ENCODE data around the gene TXNRD2.
"Not testable (repeated sequence)": the region's sequence is repeated elsewhere in the genome, so short reads cannot be mapped to it uniquely, and the experiment has no call there.

TXNRD2 gene

DNA sequence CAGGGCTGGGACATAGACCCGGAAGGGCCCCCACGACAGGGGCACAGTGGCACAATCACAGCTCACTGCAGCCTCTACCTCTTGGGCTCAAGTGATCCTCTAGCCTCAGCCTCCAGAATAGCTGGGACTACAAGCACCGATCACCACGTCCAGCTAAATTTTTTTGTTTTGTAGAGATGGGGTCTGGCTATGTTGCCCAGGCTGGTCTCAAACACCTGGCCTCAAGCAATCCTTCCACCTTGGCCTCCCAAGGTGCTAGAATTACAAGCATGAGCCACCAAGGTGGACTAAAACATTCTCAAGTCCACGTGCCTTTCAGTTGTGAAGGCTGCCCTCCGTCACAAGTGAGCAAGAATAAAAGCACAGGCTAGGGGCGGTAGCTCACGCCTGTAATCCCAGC lies 10.1 kb downstream of the TXNRD2 start:
- TF ChIP-seq, protein P1, sequence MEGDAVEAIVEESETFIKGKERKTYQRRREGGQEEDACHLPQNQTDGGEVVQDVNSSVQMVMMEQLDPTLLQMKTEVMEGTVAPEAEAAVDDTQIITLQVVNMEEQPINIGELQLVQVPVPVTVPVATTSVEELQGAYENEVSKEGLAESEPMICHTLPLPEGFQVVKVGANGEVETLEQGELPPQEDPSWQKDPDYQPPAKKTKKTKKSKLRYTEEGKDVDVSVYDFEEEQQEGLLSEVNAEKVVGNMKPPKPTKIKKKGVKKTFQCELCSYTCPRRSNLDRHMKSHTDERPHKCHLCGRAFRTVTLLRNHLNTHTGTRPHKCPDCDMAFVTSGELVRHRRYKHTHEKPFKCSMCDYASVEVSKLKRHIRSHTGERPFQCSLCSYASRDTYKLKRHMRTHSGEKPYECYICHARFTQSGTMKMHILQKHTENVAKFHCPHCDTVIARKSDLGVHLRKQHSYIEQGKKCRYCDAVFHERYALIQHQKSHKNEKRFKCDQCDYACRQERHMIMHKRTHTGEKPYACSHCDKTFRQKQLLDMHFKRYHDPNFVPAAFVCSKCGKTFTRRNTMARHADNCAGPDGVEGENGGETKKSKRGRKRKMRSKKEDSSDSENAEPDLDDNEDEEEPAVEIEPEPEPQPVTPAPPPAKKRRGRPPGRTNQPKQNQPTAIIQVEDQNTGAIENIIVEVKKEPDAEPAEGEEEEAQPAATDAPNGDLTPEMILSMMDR (IDR thresholded peaks at IDR 0.05; ENCODE audit: low read depth, low read length, missing control alignments) = no peak
- no peak overlapping the region for H3K4me3 ChIP-seq (ENCODE audit: low read depth, low read length)
- DNase-seq (ENCODE audit: low read depth) = no peak

DNA sequence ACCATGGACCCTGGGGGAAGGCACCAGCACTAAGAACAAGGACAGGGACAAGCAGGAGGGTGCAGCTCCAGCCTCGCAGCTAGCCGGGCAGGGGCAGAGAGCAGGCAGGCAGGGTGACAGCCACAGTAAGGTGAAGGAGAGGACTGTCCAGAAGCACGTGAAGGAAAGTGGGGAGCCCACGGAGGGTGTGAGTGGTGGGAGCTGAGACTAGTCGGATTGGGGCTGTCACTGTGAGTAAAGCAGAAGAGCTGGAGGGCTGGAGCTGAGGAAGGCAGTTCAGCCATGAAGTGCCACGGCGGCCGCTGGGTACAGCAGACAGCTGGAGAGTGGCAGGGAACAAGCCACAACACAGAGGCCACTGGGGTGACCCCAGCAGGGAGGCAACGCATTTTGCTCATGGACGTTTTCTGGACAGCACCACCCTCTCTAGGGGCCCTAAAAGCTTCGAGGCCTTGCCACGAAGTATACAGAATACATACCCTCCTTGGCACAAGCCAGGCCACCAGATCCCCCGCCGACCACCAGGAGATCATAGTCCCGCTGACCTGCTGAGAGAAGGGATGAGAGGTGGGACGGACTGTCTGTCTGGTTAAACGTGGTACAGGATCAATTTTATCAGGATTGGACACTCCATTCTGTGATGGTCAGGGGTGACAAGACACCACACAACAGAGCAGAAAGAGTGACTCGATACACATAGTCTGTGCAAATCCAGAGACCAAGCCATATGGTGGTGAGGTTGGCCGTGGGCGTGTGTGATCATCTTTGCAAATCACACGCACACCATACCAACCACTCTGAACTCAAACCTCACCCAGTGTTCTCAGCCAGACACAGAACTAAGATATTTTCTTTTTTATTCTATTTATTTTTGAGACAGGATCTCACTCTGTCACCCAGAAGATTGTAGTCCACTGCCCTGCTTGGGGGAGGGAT lies 10.8 kb downstream of the TXNRD2 start:
- no peak for DNase-seq (ENCODE audit: low read depth)
- TF ChIP-seq, protein P1 (IDR thresholded peaks at IDR 0.05; ENCODE audit: low read depth, low read length, missing control alignments) = no peak
- H3K4me3 ChIP-seq (ENCODE audit: low read depth, low read length) = no peak overlapping the region

DNA sequence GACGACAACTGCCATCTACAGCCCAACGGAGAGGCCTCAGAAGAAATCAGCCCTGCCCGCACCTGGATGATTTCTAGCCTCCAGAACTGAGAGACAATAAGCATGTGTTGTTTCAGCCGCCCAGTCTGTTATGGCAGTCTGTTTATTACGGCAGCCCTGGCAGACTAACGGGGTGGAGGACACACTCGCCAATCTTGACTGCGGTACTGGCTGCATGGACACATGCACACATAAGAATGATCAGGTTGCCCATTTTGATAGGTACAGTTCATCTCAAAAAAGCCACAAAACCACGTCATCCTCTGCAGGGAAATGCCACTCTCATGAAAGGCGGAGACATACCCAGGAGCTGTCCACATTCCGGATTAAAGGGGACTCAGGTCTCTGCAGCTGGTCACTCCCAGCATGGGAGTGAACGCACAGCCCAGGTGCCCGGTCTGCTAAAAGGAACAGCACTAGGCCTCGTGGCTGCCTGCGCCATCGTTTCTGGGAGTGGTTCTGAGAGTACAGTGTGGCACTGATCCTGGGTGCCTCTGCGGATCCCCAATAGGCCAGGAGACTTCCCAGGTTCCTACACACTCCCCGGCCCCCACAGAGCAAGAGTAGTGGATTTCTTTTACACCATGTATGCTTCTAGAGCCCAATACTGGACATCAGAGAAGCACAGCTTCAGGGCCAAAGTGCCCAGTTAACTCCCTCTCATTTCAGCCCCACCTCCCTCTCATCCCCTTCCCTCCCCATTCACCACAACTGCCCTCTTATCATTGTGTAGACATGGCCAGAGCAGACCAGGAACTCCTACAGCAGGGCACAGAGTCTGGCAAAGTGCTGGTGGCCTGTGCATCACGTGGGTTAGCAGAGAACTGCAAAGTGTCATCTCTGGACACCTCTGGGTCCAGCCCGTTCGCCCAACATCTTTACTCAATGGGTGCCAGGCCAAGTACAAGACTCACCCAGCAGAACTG lies 11.8 kb downstream of the TXNRD2 start:
- no peak overlapping the region for H3K4me3 ChIP-seq (ENCODE audit: low read depth, low read length)
- DNase-seq (ENCODE audit: low read depth) = no peak

DNA sequence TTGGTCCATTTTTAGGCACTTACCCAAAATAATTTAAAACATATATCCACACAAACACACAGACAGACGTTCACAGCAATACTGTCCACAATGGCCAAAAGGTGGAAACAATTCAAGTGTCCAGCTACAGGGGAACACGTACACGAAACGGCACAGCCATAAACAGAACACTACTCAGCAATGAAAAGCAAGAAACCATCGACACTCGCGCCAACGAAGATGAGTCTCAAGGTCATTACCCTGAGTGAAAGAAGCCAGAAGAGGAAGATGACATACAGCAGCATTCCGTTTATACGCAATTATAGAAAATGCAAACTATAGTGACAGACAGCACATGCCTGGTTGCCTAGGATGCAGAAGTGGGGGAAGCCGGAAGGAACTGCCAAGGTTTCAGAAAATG lies 13.4 kb downstream of the TXNRD2 start:
- TF ChIP-seq, protein P1 (IDR thresholded peaks at IDR 0.05; ENCODE audit: low read depth, low read length, missing control alignments) = no peak
- H3K4me3 ChIP-seq (ENCODE audit: low read depth, low read length) = no peak overlapping the region
- DNase-seq (ENCODE audit: low read depth) = no peak

More for the DNA sequence above, 11.8 kb downstream of the TXNRD2 start:
- TF ChIP-seq, protein P1 (IDR thresholded peaks at IDR 0.05; ENCODE audit: low read depth, low read length, missing control alignments) = no peak

DNA sequence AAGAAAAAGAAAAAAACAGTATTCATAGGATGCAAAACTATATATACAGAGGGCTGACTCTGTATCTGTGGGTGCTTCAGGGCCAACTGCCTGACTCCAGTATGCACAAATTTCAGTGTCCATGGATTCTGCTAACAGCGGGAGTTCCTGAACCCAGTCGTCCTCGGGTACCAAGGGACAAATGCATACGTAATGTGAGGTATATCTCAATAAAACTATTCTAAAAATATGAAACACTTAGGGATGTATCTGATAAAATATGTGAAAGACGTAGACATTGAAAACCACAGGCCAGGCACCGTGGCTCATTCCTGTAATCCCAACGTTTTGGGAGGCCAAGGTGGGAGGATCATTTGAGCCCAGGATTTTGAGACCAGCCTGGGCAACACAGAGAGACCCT lies 13.9 kb downstream of the TXNRD2 start:
- TF ChIP-seq, protein P1 (IDR thresholded peaks at IDR 0.05; ENCODE audit: low read depth, low read length, missing control alignments) = no peak
- H3K4me3 ChIP-seq (ENCODE audit: low read depth, low read length) = no peak overlapping the region
- DNase-seq (ENCODE audit: low read depth) = no peak

DNA sequence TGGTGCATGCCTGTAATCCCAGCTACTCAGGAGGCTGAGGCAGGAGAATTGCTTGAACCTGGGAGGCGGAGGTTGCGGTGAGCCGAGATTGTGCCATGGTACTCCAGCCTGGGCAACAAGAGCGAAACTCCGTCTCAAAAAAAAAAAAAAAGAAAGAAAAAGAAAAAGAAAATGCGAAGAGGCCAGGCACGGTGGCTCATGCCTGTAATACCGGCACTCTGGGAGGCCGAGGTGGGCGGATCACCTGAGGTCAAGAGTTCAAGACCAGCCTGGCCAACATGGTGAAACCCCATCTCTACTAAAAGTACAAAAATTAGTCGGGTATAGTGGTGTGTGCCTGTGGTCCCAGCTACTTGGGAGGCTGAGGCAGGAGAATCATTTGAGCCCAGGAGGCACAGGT lies 15.6 kb downstream of the TXNRD2 start:
- not testable (repeated sequence) for DNase-seq (ENCODE audit: low read depth)

DNA sequence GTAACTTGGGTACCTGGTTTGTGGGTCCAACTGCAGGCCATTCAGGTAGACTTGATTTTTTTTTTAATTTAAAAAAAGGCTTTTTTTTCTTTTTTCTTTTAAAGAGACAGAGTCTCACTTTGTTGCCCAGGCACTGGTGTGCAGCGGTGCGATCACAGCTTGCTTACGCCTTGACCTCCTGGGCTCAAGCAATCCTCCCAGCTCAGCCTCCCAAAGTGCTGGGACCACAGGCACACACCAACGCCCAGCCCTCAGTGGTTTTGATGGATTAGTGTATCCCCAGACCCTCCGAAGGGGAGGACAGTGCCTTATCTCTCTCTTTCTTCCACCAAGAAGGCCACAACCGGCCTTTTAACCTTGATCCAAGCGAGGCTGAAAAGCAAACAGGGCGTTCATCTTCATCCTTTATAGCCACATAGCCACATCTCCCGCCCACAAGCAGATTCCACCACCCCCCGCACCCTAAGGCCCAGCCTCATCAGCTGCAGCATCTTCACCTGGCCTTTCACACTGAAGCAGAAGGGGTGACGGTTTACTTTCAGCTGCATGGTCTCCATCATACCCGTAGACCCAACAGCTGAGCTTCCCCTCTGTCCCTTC lies 17.6 kb downstream of the TXNRD2 start:
- DNase-seq (ENCODE audit: low read depth) = no peak
- TF ChIP-seq, protein P1 (IDR thresholded peaks at IDR 0.05; ENCODE audit: low read depth, low read length, missing control alignments) = no peak

More for the DNA sequence above, 15.6 kb downstream of the TXNRD2 start:
- H3K4me3 ChIP-seq (ENCODE audit: low read depth, low read length) = not testable (repeated sequence)

More for the DNA sequence above, 17.6 kb downstream of the TXNRD2 start:
- H3K4me3 ChIP-seq (ENCODE audit: low read depth, low read length) = no peak overlapping the region
